Gastrocnemius medialis (tissue), 4 donors: ENCODE measurements around the gene GABRD. TPM values are rescaled to one million over a fixed set of nuclear protein-coding genes. Genes with fewer than 3 reads are reported as not detected.

ENCODE experiments used
- ATAC-seq, 2 donors: fragments of 150-250 bp; one replicate each; pipeline ENCODE4 v1.9.1; 2016
- DNase-seq, 2 donors: peaks; one replicate each; pipeline ENCODE4 v3.0.0-alpha.2; 2019
- H3K27ac ChIP-seq, 4 donors: fragments of 200-600 bp; sonication (generic); 1 replicate in 1 of 4; 2 replicates in 3 of 4; pipeline ENCODE4 v1.5.1; 2016 to 2018; ENCODE audit warnings: mild to moderate bottlenecking in 2 of 4, moderate library complexity in 1 of 4
- H3K27me3 ChIP-seq, 3 donors: fragments of 200-600 bp; sonication (generic) in 2 of 3; 1 replicate in 1 of 3; 2 replicates in 2 of 3; pipeline versions ENCODE4 v1.5.1 to v1.6.0; 2016 to 2019; ENCODE audit warnings: mild to moderate bottlenecking in 1 of 3, moderate library complexity in 1 of 3
- H3K36me3 ChIP-seq, 2 donors: fragments of 200-600 bp; sonication (generic) in 1 of 2; one replicate each; pipeline ENCODE4 v1.5.1; 2017 to 2018
- H3K4me1 ChIP-seq, 2 donors: fragments of 200-600 bp; sonication (generic) in 1 of 2; one replicate each; pipeline ENCODE4 v1.5.1; 2016 to 2017; ENCODE audit warnings: mild to moderate bottlenecking in 2 of 2
- H3K4me3 ChIP-seq, 4 donors: fragments of 200-600 bp; sonication (generic) in 3 of 4; 1 replicate in 1 of 4; 2 replicates in 3 of 4; pipeline ENCODE4 v1.5.1; 2016 to 2019; ENCODE audit warnings: mild to moderate bottlenecking in 2 of 4
- H3K9me3 ChIP-seq, 3 donors: fragments of 200-600 bp; sonication (generic) in 2 of 3; 1 replicate in 1 of 3; 2 replicates in 2 of 3; pipeline ENCODE4 v1.5.1; 2016 to 2019
- CTCF ChIP-seq, 5 experiments: fragments of 450-650 bp in 3 of 5; fragments of 200-600 bp in 2 of 5; sonication (generic) in 2 of 5; IDR thresholded peaks in 4 of 5; conservative IDR thresholded peaks in 1 of 5; 1 replicate in 4 of 5; 2 replicates in 1 of 5; pipeline ENCODE4 v1.5.1; 2016 to 2019; ENCODE audit warnings: antibody characterized with exemption in 5 of 5, mild to moderate bottlenecking in 3 of 5, moderate library complexity in 3 of 5
- POLR2A ChIP-seq, 2 donors: fragments of 450-650 bp; IDR thresholded peaks; one replicate each; pipeline ENCODE4 v1.6.1; 2017; ENCODE audit warnings: antibody characterized with exemption in 2 of 2, mild to moderate bottlenecking in 2 of 2, moderate library complexity in 2 of 2
- in situ Hi-C, 4 donors: fragments of 200-750 bp; cut with MboI; loops; one replicate each; pipeline versions ENCODE4 v1.15.0 to v1.8.0; 2017; ENCODE audit warnings: low sequenced_read_pairs in 4 of 4
- intact Hi-C: fragments of 100-400 bp; cut with DNase I; formaldehyde crosslinking; loops from one replicate; pipeline ENCODE4 v1.15.1; 2023; ENCODE audit warnings: low total_unique reads
- total RNA-seq, 4 donors: library from RNA; depleted of rRNA; stranded (reverse); fragments of >200 nt; gene quantifications; one replicate each; pipeline versions ENCODE4 v1.1.0 to v1.2.3, GENCODE V29; 2016

Gene GABRD
- total RNA-seq, 4 donors from 2014 or later, result 1.9 TPM; not detected in 3

- Histone ChIP-seq H3K4me3 (no peak overlapping the region), H3K36me3 (no peaks in the 10 kb centered on the region), H3K9me3 (no peaks in the 10 kb centered on the region), H3K4me1 (no peaks in the 10 kb centered on the region), H3K27me3 (peaks cover 26 to 72% (median 38%) of the 10 kb centered on the region in 3 donors), H3K27ac (no peak overlapping the region)
- no peak for DNase-seq
- no peak for ATAC-seq
- intact Hi-C loops (no loop called here), in situ Hi-C loops (no loop called here)
- TF ChIP-seq POLR2A (IDR thresholded peaks at IDR 0.05) (no peak), CTCF (IDR thresholded peaks at IDR 0.05 in 4 of 5, conservative IDR thresholded peaks at IDR 0.05 in 1 of 5) (no peak)
These were observed 4.1 kb upstream of the GABRD start for GRCh38 chr1:2014741-2015735.

GRCh38 chr1:2016123-2016522, 3.0 kb upstream of the GABRD start:
- Histone ChIP-seq H3K9me3 (no peaks in the 10 kb centered on the region), H3K4me3 (no peak overlapping the region), H3K4me1 (no peaks in the 10 kb centered on the region), H3K27me3 (peaks cover 37 to 73% (median 49%) of the 10 kb centered on the region in 3 donors), H3K36me3 (no peaks in the 10 kb centered on the region), H3K27ac (no peak overlapping the region)
- DNase-seq (no peak), ATAC-seq (no peak)
- in situ Hi-C loops, result no loop called here
- intact Hi-C loops, result no loop called here
- TF ChIP-seq CTCF (IDR thresholded peaks at IDR 0.05 in 4 of 5, conservative IDR thresholded peaks at IDR 0.05 in 1 of 5) (no peak), POLR2A (IDR thresholded peaks at IDR 0.05) (no peak)

GRCh38 chr1:2018217-2019171, 651 bp upstream of the GABRD start:
- ATAC-seq (no peak), DNase-seq (no peak)
- in situ Hi-C loops, result no loop called here
- Histone ChIP-seq H3K4me3 (no peak overlapping the region), H3K27ac (no peak overlapping the region), H3K4me1 (no peaks in the 10 kb centered on the region), H3K36me3 (no peaks in the 10 kb centered on the region), H3K27me3 (peaks cover 54 to 72% (median 66%) of the 10 kb centered on the region in 3 donors), H3K9me3 (no peaks in the 10 kb centered on the region)
- no peak for TF ChIP-seq CTCF (IDR thresholded peaks at IDR 0.05 in 4 of 5, conservative IDR thresholded peaks at IDR 0.05 in 1 of 5)
- TF ChIP-seq POLR2A (IDR thresholded peaks at IDR 0.05), result no peak
- intact Hi-C loops, result no loop called here

GRCh38 chr1:2019571-2020309, 595 bp downstream of the GABRD start:
- in situ Hi-C loops, result no loop called here
- H3K9me3 ChIP-seq, result no peaks in the 10 kb centered on the region
- DNase-seq (no peak), ATAC-seq (no peak)
- intact Hi-C loops, result no loop called here
- no peaks in the 10 kb centered on the region for H3K36me3 ChIP-seq
- H3K27ac ChIP-seq, result no peak overlapping the region
- TF ChIP-seq POLR2A (IDR thresholded peaks at IDR 0.05), result no peak
- TF ChIP-seq CTCF (IDR thresholded peaks at IDR 0.05 in 4 of 5, conservative IDR thresholded peaks at IDR 0.05 in 1 of 5), result no peak
- H3K4me1 ChIP-seq, result no peaks in the 10 kb centered on the region
- peaks cover 53 to 61% (median 56%) of the 10 kb centered on the region in 3 donors for H3K27me3 ChIP-seq
- H3K4me3 ChIP-seq, result no peak overlapping the region
